SJCRH30 (cell line): Measurements from ENCODE around the gene RALGPS1. TPM values are rescaled to one million over a fixed set of nuclear protein-coding genes. Genes with fewer than 3 reads are reported as not detected.
"Not testable (repeated sequence)": the region's sequence is repeated elsewhere in the genome, so short reads cannot be mapped to it uniquely, and the experiment has no call there.

ENCODE experiments used
- DNase-seq, 2 experiments: peaks; one replicate each; pipeline ENCODE4 v3.0.0-alpha.2; 2015 to 2020
- H3K27ac ChIP-seq: fragments of 250-450 bp; sonication (Bioruptor Pico); 2 replicates; pipeline ENCODE4 v1.5.1; 2020; ENCODE audit warnings: mild to moderate bottlenecking, moderate library complexity
- H3K27me3 ChIP-seq: fragments of 250-450 bp; sonication (Bioruptor Pico); 2 replicates; pipeline ENCODE4 v1.5.1; 2020; ENCODE audit warnings: mild to moderate bottlenecking, moderate library complexity
- H3K36me3 ChIP-seq: fragments of 250-450 bp; sonication (Bioruptor Pico); 2 replicates; pipeline ENCODE4 v1.5.1; 2020; ENCODE audit warnings: mild to moderate bottlenecking, moderate library complexity
- H3K4me1 ChIP-seq: fragments of 250-450 bp; sonication (Bioruptor Pico); 2 replicates; pipeline ENCODE4 v1.5.1; 2020; ENCODE audit warnings: mild to moderate bottlenecking, moderate library complexity
- H3K4me3 ChIP-seq: fragments of 250-450 bp; sonication (Bioruptor Pico); 2 replicates; pipeline ENCODE4 v1.5.1; 2020; ENCODE audit warnings: mild to moderate bottlenecking, moderate library complexity
- H3K9me3 ChIP-seq: fragments of 250-450 bp; sonication (Bioruptor Pico); replicated peaks from 2 replicates; pipeline ENCODE4 v1.5.1; 2020; ENCODE audit warnings: mild to moderate bottlenecking, moderate library complexity
- total RNA-seq: library from RNA; depleted of rRNA; stranded (reverse); fragments of >200 nt; shearing (Covaris generic); gene quantifications from 2 replicates; pipeline ENCODE4 v1.2.3, GENCODE V29; 2014

The RALGPS1 gene
- total RNA-seq, 1 experiment from 2014 or later = 1.8 TPM

DNA sequence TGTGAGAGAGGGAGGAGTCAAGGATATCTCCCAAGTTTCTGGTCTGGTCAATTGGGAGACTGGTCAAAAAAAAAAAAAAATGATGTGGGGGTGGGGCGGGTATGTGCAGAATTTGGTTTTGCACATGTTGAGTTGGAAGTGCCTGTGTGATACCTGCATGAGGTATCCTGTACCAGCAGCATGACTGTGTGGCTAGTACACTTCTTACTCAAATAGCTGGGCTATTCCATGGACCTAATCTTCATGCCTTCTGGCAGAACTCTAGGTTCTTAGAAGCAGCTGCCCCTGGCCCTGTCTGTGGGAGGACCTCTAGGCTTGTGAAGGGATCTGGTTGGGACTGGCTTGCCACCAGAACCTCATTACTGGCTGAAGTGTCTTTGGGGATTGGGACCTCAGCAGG is 93.5 kb downstream of the RALGPS1 start:
- Histone ChIP-seq H3K4me1 (peaks cover 17% of the 10 kb centered on the region), H3K27ac (no peak overlapping the region), H3K36me3 (no peaks in the 10 kb centered on the region), H3K27me3 (peaks cover 23% of the 10 kb centered on the region), H3K4me3 (no peak overlapping the region), H3K9me3 (no peaks in the 10 kb centered on the region; the same call in 1 of the 2 replicates)
- DNase-seq = no peak

DNA sequence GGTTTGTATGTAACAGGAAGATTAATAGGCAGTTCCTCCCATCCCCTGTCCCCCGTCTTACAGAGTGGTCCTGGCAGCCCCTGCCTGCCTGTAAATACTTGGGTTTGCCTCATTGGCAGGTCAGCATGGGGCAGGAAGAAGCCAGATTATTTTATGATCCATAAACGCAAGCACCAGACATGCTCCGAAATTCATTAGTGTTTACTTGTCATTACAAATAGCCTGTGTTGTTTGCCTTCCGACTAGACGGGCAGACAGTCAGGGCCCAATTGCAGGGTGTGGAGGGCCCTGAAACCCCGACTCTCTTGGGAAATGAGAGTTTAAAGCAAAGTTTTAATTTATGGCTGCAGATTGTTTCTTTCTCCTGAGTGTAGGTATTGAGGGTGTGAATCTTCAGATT is 97.2 kb downstream of the RALGPS1 start:
- H3K27me3 ChIP-seq = peaks cover 47% of the 10 kb centered on the region
- DNase-seq = no peak

DNA sequence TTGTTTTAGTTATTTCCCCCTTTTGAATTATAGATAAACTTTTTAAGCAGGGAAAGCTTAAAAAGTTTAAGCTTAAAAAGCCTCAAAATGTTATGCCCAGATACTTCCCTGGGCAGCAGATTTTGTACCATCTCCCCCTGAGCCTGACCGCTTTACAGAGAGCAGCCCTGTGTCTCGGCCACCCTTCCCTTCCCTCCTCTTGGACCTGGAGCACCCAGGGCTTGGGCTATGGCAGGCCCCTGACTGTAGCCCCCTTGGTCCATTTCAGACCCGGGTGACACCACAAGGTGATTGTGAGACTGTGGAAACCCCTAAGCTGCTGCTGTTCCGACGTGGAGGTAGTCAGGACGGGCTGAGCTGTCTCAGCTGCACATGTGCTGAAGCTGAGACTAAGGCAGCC is 97.7 kb downstream of the RALGPS1 start:
- Histone ChIP-seq H3K4me3 (no peak overlapping the region), H3K9me3 (no peaks in the 10 kb centered on the region), H3K27me3 (peaks cover 50% of the 10 kb centered on the region), H3K36me3 (no peaks in the 10 kb centered on the region), H3K27ac (no peak overlapping the region), H3K4me1 (no peaks in the 10 kb centered on the region)
- DNase-seq = no peak

More for the DNA sequence above, 97.2 kb downstream of the RALGPS1 start:
- H3K4me1 ChIP-seq = no peaks in the 10 kb centered on the region
- no peak overlapping the region for H3K27ac ChIP-seq
- H3K9me3 ChIP-seq = no peaks in the 10 kb centered on the region; the same call in 1 of the 2 replicates
- no peaks in the 10 kb centered on the region for H3K36me3 ChIP-seq
- no peak overlapping the region for H3K4me3 ChIP-seq

DNA sequence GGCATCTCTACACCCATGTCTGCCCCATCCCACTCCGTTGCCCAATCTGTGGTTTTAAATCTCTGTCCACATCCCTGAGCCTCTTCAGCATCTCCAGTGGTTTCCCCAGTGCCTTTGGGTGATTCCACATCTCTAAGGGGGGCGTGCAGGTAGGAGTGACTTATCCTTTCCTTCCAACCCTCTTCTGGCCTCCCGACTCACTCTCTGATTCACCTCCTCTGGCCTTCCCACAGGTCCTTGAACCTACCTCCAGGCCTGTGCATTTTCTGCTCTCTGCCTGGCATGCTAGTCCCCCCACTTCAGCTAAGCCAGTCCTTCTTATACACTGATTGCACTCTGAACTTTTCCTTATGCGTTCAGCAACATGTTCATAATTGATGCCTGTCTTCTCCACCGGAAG is 99.0 kb downstream of the RALGPS1 start:
- no peaks in the 10 kb centered on the region for H3K4me1 ChIP-seq
- peaks cover 50% of the 10 kb centered on the region for H3K27me3 ChIP-seq
- DNase-seq = no peak
- H3K4me3 ChIP-seq = no peak overlapping the region
- no peaks in the 10 kb centered on the region for H3K36me3 ChIP-seq
- H3K9me3 ChIP-seq = no peaks in the 10 kb centered on the region
- no peak overlapping the region for H3K27ac ChIP-seq

- Histone ChIP-seq H3K36me3 (no peaks in the 10 kb centered on the region), H3K4me1 (no peaks in the 10 kb centered on the region), H3K27me3 (peaks cover 50% of the 10 kb centered on the region), H3K4me3 (no peak overlapping the region), H3K27ac (no peak overlapping the region), H3K9me3 (no peaks in the 10 kb centered on the region)
- no peak for DNase-seq
Measured at GRCh38 chr9:127014216-127014909, 99.8 kb downstream of the RALGPS1 start.

GRCh38 chr9:127014910-127015540 is 100.4 kb downstream of the RALGPS1 start:
- Histone ChIP-seq H3K36me3 (no peaks in the 10 kb centered on the region), H3K9me3 (no peaks in the 10 kb centered on the region), H3K4me3 (no peak overlapping the region), H3K27me3 (peaks cover 50% of the 10 kb centered on the region), H3K27ac (no peak overlapping the region), H3K4me1 (no peaks in the 10 kb centered on the region)
- no peak for DNase-seq

- Histone ChIP-seq H3K27me3 (peaks cover 46% of the 10 kb centered on the region), H3K4me3 (no peak overlapping the region), H3K36me3 (no peaks in the 10 kb centered on the region), H3K4me1 (no peaks in the 10 kb centered on the region), H3K9me3 (no peaks in the 10 kb centered on the region), H3K27ac (no peak overlapping the region)
- DNase-seq = no peak
Measured at GRCh38 chr9:127015921-127016512, 101.4 kb downstream of the RALGPS1 start.

GRCh38 chr9:127017979-127018378 is 103.4 kb downstream of the RALGPS1 start:
- not testable (repeated sequence) for DNase-seq, H3K36me3 ChIP-seq

DNA sequence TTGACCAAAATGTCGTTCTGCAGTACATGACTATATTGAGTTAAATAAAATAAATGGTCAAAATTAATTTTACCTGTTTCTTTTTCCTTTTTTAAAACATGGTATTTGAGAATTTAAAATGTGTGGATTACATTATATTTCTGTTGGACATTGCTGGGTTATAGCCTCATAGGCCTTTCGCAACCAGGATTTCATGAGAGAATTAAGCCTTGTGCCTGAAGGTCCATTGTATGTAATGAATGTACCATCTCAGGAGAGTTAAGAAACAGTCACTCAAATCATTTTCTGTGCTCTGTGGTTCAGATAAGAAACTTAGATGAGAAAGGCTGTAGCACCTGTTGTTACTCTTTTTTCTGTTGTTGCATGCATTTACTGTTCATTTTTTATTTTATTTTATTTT is 104.4 kb downstream of the RALGPS1 start:
- H3K4me3 ChIP-seq = no peak overlapping the region
- no peaks in the 10 kb centered on the region for H3K9me3 ChIP-seq
- DNase-seq = no peak
- H3K36me3 ChIP-seq = no peaks in the 10 kb centered on the region
- peaks cover 6% of the 10 kb centered on the region for H3K4me1 ChIP-seq
- no peak overlapping the region for H3K27ac ChIP-seq
- peaks cover 20% of the 10 kb centered on the region for H3K27me3 ChIP-seq

More at GRCh38 chr9:127017979-127018378, 103.4 kb downstream of the RALGPS1 start:
- H3K4me1 ChIP-seq, H3K9me3 ChIP-seq, H3K4me3 ChIP-seq, H3K27ac ChIP-seq: not testable (repeated sequence)
- peaks cover 28% of the 10 kb centered on the region for H3K27me3 ChIP-seq

DNA sequence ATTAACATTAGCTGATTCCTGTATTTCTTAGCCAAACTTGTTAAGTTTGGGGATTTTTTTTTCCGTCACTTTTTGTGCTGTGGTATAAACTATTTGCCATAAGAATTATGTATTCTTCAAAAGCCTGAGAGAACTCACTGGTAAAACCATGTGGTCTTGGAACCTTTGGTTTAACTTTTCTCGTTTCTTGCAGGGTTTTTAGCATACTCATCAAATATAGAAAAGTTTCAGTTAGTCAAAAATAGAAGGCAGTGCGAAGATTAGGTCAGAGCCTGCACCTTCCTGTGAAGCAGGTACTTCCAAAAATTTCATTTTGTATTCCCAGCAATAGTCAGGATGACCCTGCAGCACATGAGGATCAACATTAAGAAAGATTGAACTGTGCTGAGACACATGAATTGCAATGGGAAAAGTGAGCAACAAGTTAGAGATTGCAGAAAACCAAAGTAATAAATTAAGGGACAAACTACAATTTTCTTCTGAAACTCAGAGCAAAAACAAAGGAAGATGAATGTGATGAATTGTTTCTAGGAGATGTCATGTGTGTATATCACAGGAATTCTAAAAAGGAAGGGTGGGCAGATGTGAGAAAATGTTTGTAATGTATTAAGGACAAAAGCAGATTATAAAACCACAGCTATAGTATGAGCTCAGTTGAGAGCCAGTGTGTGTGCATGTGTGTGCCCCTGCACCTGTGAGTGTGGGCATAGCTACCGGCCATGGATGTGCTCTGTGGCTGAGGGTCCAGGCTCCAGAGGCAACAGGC is 105.6 kb downstream of the RALGPS1 start:
- H3K27ac ChIP-seq = no peak overlapping the region

DNA sequence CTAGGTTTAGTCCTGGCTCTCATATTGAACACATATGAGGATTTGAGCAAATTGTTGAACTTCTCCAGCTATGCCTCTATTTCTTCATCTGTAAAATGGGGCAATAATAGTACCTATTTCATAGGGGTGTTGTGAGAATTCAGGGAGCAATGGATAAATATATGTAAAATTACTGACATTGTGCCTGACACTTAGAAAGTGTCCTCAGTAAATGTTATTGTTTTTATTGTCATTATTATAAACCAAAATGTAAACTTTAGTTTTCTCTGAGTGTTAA is 106.2 kb downstream of the RALGPS1 start:
- H3K4me1 ChIP-seq = peaks cover 6% of the 10 kb centered on the region
- no peak overlapping the region for H3K27ac ChIP-seq
- H3K36me3 ChIP-seq = no peaks in the 10 kb centered on the region
- no peak for DNase-seq
- peaks cover 5% of the 10 kb centered on the region; the same call in 1 of the 2 replicates for H3K27me3 ChIP-seq
- H3K4me3 ChIP-seq = no peak overlapping the region
- no peaks in the 10 kb centered on the region for H3K9me3 ChIP-seq

More for the DNA sequence above, 105.6 kb downstream of the RALGPS1 start:
- H3K4me3 ChIP-seq = no peak overlapping the region
- no peaks in the 10 kb centered on the region for H3K36me3 ChIP-seq
- H3K9me3 ChIP-seq = no peaks in the 10 kb centered on the region
- peaks cover 9% of the 10 kb centered on the region for H3K27me3 ChIP-seq
- DNase-seq = no peak
- peaks cover 6% of the 10 kb centered on the region for H3K4me1 ChIP-seq

DNA sequence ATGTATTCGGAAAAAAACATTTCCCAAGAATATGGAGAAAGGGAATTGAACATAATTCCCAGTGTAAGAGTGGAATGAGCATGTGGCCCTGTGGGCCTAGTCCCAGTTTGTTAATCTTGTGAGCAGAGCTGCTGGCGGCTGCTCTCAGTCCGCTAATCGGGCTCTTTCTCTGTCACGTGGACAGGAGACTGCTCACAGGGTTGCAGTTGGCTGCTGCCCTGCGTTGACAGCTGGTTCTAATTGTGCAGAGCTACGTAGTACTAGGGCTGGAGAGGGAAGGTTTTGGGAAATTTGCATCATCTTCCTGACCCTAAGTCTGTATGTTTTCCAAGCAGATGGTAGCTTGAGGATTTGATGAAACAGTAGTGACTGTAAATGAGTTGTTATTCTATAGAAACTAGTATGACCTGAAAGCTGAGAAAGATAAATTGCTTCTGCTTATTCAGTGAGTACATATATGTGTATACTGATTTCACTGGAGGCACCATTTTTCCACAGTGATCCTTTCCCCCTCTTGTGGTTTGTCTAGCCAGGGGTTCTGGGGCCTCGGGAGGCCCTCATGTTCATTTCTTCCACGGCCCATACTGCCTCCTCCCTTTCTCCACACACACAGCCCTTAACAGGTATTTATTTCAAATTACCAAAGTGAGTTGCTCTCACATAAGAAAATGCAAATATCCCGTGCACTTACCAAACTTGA is 107.2 kb downstream of the RALGPS1 start:
- peaks cover 3% of the 10 kb centered on the region; the same call in 1 of the 2 replicates for H3K27me3 ChIP-seq
- H3K9me3 ChIP-seq = no peaks in the 10 kb centered on the region
- H3K4me1 ChIP-seq = peaks cover 6% of the 10 kb centered on the region
- H3K27ac ChIP-seq = no peak overlapping the region
- no peak overlapping the region for H3K4me3 ChIP-seq
- H3K36me3 ChIP-seq = no peaks in the 10 kb centered on the region
- peak; percentile 77 to 87 for DNase-seq

GRCh38 chr9:127022913-127023660 is 108.5 kb downstream of the RALGPS1 start:
- DNase-seq = no peak
- Histone ChIP-seq H3K9me3 (no peaks in the 10 kb centered on the region), H3K27me3 (no peaks in the 10 kb centered on the region), H3K4me1 (peaks cover 6% of the 10 kb centered on the region), H3K4me3 (no peak overlapping the region), H3K27ac (no peak overlapping the region), H3K36me3 (no peaks in the 10 kb centered on the region)

DNA sequence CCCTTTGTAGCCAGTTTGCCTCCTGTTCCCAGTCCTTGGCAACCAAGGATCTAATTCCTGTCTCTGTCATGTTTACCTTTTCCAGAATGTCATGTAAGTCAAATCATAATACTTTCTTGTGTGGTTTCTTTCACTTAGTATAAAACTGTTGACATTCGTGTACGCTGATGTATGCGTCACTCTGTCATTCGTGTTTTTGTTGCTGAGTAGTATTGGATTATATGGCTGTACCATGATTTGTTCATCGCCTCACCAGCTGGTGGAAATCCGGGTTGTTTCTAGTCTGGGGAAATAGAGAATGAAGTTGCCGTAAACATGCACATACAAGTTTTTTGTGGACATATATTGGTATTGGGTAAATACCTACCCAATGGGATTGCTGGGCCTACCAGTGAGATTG is 110.5 kb downstream of the RALGPS1 start:
- DNase-seq = no peak
- H3K27ac ChIP-seq = no peak overlapping the region

More for the DNA sequence above, 110.5 kb downstream of the RALGPS1 start:
- no peaks in the 10 kb centered on the region for H3K36me3 ChIP-seq
- H3K27me3 ChIP-seq = no peaks in the 10 kb centered on the region
- no peaks in the 10 kb centered on the region for H3K9me3 ChIP-seq
- peaks cover 6% of the 10 kb centered on the region for H3K4me1 ChIP-seq
- no peak overlapping the region for H3K4me3 ChIP-seq
